Gastrocnemius medialis (tissue), 4 donors: ENCODE results near the gene RNU11.

Experiments
- CTCF ChIP-seq, 5 experiments: fragments of 450-650 bp in 3 of 5; fragments of 200-600 bp in 2 of 5; sonication (generic) in 2 of 5; IDR thresholded peaks in 4 of 5; conservative IDR thresholded peaks in 1 of 5; 1 replicate in 4 of 5; 2 replicates in 1 of 5; pipeline ENCODE4 v1.5.1; 2016 to 2019; ENCODE audit warnings: antibody characterized with exemption in 5 of 5, mild to moderate bottlenecking in 3 of 5, moderate library complexity in 3 of 5
- POLR2A ChIP-seq, 2 donors: fragments of 450-650 bp; IDR thresholded peaks; one replicate each; pipeline ENCODE4 v1.6.1; 2017; ENCODE audit warnings: antibody characterized with exemption in 2 of 2, mild to moderate bottlenecking in 2 of 2, moderate library complexity in 2 of 2

GRCh38 chr1:28668956-28669723, 20.7 kb downstream of the RNU11 start:
- TF ChIP-seq CTCF (IDR thresholded peaks at IDR 0.05 in 4 of 5, conservative IDR thresholded peaks at IDR 0.05 in 1 of 5) (no peak), POLR2A (IDR thresholded peaks at IDR 0.05) (peak; percentile 69 to 72)
